Fibroblast of lung (primary cell): ENCODE data around the gene ZBTB16. TPM values are rescaled to one million over a fixed set of nuclear protein-coding genes. Genes with fewer than 3 reads are reported as not detected.

Experiments used
- DNase-seq, 2 donors: peaks; one replicate each; pipeline versions ENCODE4 v3.0.0 to v3.0.0-alpha.2; 2010; ENCODE audit warnings: low read depth in 2 of 2
- H2AFZ ChIP-seq: 2 replicates; pipeline ENCODE4 v1.5.1; 2012; ENCODE audit warnings: low read length, control low read depth, inconsistent platforms
- H3K27ac ChIP-seq: 2 replicates; pipeline ENCODE4 v1.5.1; 2011; ENCODE audit warnings: low read length, control low read depth; ENCODE audit not compliant: insufficient read depth
- H3K27me3 ChIP-seq: 2 replicates; pipeline ENCODE4 v1.5.1; 2011; ENCODE audit warnings: mild to moderate bottlenecking, low read length; ENCODE audit not compliant: control insufficient read depth, insufficient read depth
- H3K36me3 ChIP-seq: 2 replicates; pipeline ENCODE4 v1.5.1; 2011; ENCODE audit warnings: low read length; ENCODE audit not compliant: control insufficient read depth, insufficient read depth
- H3K4me1 ChIP-seq: 2 replicates; pipeline ENCODE4 v1.5.1; 2011; ENCODE audit warnings: low read length; ENCODE audit not compliant: control insufficient read depth, insufficient read depth; ENCODE audit errors: extremely low read depth
- H3K4me2 ChIP-seq: 2 replicates; pipeline ENCODE4 v1.5.1; 2011; ENCODE audit warnings: low read length, control low read depth; ENCODE audit not compliant: insufficient read depth; ENCODE audit errors: extremely low read depth
- H3K4me3 ChIP-seq, 4 experiments: fragments of 200-600 bp in 1 of 4; sonication (generic) in 1 of 4; replicated peaks in 1 of 4; 2 replicates each; pipeline ENCODE4 v1.5.1; 2011 to 2016; ENCODE audit warnings: low read length in 4 of 4, low read depth in 3 of 4, mild to moderate bottlenecking in 3 of 4, control low read depth in 2 of 4, inconsistent platforms in 1 of 4, mixed read lengths in 1 of 4; ENCODE audit not compliant: insufficient read depth in 1 of 4; ENCODE audit errors: control extremely low read depth in 1 of 4
- H3K79me2 ChIP-seq: 2 replicates; pipeline ENCODE4 v1.5.1; 2012; ENCODE audit warnings: mild to moderate bottlenecking, low read length, inconsistent platforms; ENCODE audit not compliant: control insufficient read depth, insufficient read depth
- H3K9ac ChIP-seq: 2 replicates; pipeline ENCODE4 v1.5.1; 2011; ENCODE audit warnings: mild to moderate bottlenecking, low read length, control low read depth; ENCODE audit not compliant: insufficient read depth
- H3K9me3 ChIP-seq: 2 replicates; pipeline ENCODE4 v1.5.1; 2012; ENCODE audit warnings: low read depth, low read length; ENCODE audit not compliant: control insufficient read depth, insufficient read depth
- H4K20me1 ChIP-seq: 2 replicates; pipeline ENCODE4 v1.5.1; 2011; ENCODE audit warnings: low read length; ENCODE audit not compliant: control insufficient read depth, insufficient read depth; ENCODE audit errors: extremely low read depth
- CTCF ChIP-seq, 2 donors: IDR thresholded peaks in 1 of 2; conservative IDR thresholded peaks in 1 of 2; 1 replicate in 1 of 2; 2 replicates in 1 of 2; pipeline ENCODE4 v1.5.1; 2011 to 2012; ENCODE audit warnings: low read length in 2 of 2, control low read depth in 1 of 2, inconsistent platforms in 1 of 2, low read depth in 1 of 2, mild to moderate bottlenecking in 1 of 2
- EZH2 ChIP-seq: IDR thresholded peaks from 2 replicates; pipeline ENCODE4 v1.5.1; 2012; ENCODE audit warnings: low read length, control low read depth, mild to moderate bottlenecking; ENCODE audit errors: missing control alignments
- polyA plus RNA-seq, 2 donors: library from polyadenylated mRNA; depleted of rRNA in 1 of 2; stranded (reverse) in 1 of 2; unstranded in 1 of 2; fragments of >200 nt; gene quantifications; 2 replicates each; pipeline ENCODE4 v1.2.1, GENCODE V29; 2011 to 2012; ENCODE audit warnings: missing spikeins in 1 of 2
- total RNA-seq: library from RNA; depleted of rRNA; stranded (reverse); fragments of >200 nt; gene quantifications from 2 replicates; pipeline ENCODE4 v1.2.1, GENCODE V29; 2014

Gene ZBTB16
- total and polyA plus RNA-seq, 2 donors (not counting 1 experiment from before 2014, with no cell fraction given), result not detected

- Histone ChIP-seq H3K9ac (no peak overlapping the region), H3K36me3 (no peaks in the 10 kb centered on the region), H3K4me3 (no peak overlapping the region), H3K4me2 (no peak overlapping the region), H3K27ac (no peak overlapping the region), H2AFZ (no peak overlapping the region), H3K27me3 (no peaks in the 10 kb centered on the region), H3K4me1 (no peaks in the 10 kb centered on the region), H3K9me3 (no peaks in the 10 kb centered on the region), H4K20me1 (no peaks in the 10 kb centered on the region), H3K79me2 (no peaks in the 10 kb centered on the region)
- TF ChIP-seq EZH2 (no peak), CTCF (conservative IDR thresholded peaks at IDR 0.05 in 1 of 2, IDR thresholded peaks at IDR 0.05 in 1 of 2; ENCODE audit: low read depth in 1 of 2, low read length in 2 of 2) (no peak)
- no peak for DNase-seq
Observed at GRCh38 chr11:114211444-114212121, 152.1 kb downstream of the ZBTB16 start.

- Histone ChIP-seq H2AFZ (no peak overlapping the region), H3K9ac (no peak overlapping the region), H3K36me3 (no peaks in the 10 kb centered on the region), H3K79me2 (no peaks in the 10 kb centered on the region), H3K4me3 (no peak overlapping the region), H3K27me3 (no peaks in the 10 kb centered on the region), H3K9me3 (no peaks in the 10 kb centered on the region), H4K20me1 (no peaks in the 10 kb centered on the region), H3K27ac (no peak overlapping the region), H3K4me1 (no peaks in the 10 kb centered on the region), H3K4me2 (no peak overlapping the region)
- TF ChIP-seq EZH2 (no peak), CTCF (conservative IDR thresholded peaks at IDR 0.05 in 1 of 2, IDR thresholded peaks at IDR 0.05 in 1 of 2; ENCODE audit: low read depth in 1 of 2, low read length in 2 of 2) (no peak)
- no peak for DNase-seq
Observed at GRCh38 chr11:114213622-114214021, 154.1 kb downstream of the ZBTB16 start.

GRCh38 chr11:114215428-114215827 lies 155.9 kb downstream of the ZBTB16 start:
- Histone ChIP-seq H3K27me3 (no peaks in the 10 kb centered on the region), H3K79me2 (no peaks in the 10 kb centered on the region), H3K4me2 (no peak overlapping the region), H3K36me3 (no peaks in the 10 kb centered on the region), H3K27ac (no peak overlapping the region), H3K4me1 (no peaks in the 10 kb centered on the region), H4K20me1 (no peaks in the 10 kb centered on the region), H3K9me3 (no peaks in the 10 kb centered on the region), H3K4me3 (no peak overlapping the region), H3K9ac (no peak overlapping the region), H2AFZ (no peak overlapping the region)
- DNase-seq, result no peak
- TF ChIP-seq CTCF (conservative IDR thresholded peaks at IDR 0.05 in 1 of 2, IDR thresholded peaks at IDR 0.05 in 1 of 2; ENCODE audit: low read depth in 1 of 2, low read length in 2 of 2) (no peak), EZH2 (no peak)
